MM.1S (cell line): ENCODE data around the gene SATB2.

Source experiments
- EZH2 ChIP-seq: fragments of 300-600 bp; sonication (generic); optimal IDR thresholded peaks from 2 replicates; pipeline ENCODE3; 2017; ENCODE audit warnings: low read depth, mild to moderate bottlenecking, antibody characterized with exemption, low read length, mixed read lengths
- EZH2phosphoT487 ChIP-seq: fragments of 300-600 bp; sonication (generic); IDR thresholded peaks from 2 replicates; pipeline ENCODE4 v1.6.1; 2018; ENCODE audit warnings: antibody characterized with exemption, low read length
- TF ChIP-seq, protein P1 (sequence below): fragments of 300-600 bp; sonication (generic); IDR thresholded peaks from 2 replicates; pipeline ENCODE4 v1.5.1; 2016; ENCODE audit warnings: antibody characterized with exemption, low read length, mixed read lengths

- TF ChIP-seq, protein P1, sequence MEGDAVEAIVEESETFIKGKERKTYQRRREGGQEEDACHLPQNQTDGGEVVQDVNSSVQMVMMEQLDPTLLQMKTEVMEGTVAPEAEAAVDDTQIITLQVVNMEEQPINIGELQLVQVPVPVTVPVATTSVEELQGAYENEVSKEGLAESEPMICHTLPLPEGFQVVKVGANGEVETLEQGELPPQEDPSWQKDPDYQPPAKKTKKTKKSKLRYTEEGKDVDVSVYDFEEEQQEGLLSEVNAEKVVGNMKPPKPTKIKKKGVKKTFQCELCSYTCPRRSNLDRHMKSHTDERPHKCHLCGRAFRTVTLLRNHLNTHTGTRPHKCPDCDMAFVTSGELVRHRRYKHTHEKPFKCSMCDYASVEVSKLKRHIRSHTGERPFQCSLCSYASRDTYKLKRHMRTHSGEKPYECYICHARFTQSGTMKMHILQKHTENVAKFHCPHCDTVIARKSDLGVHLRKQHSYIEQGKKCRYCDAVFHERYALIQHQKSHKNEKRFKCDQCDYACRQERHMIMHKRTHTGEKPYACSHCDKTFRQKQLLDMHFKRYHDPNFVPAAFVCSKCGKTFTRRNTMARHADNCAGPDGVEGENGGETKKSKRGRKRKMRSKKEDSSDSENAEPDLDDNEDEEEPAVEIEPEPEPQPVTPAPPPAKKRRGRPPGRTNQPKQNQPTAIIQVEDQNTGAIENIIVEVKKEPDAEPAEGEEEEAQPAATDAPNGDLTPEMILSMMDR, result no peak
- TF ChIP-seq EZH2 (no peak), EZH2phosphoT487 (no peak)
Measured at GRCh38 chr2:199356412-199356811, 101.3 kb downstream of the SATB2 start.
